ENCODE data around the gene LACRT.

The LACRT gene

GRCh38 chr12:54602661-54603060 lies 32.0 kb downstream of the LACRT start:
- no peak for DNase-seq (ENCODE audit: low read depth, low spot score)

- DNase-seq (ENCODE audit: low read depth, low spot score): no peak
Observed at GRCh38 chr12:54601841-54602240, 32.9 kb downstream of the LACRT start.

- DNase-seq (ENCODE audit: low read depth, low spot score): no peak
Observed at GRCh38 chr12:54598970-54599369, 35.7 kb downstream of the LACRT start.

DNA sequence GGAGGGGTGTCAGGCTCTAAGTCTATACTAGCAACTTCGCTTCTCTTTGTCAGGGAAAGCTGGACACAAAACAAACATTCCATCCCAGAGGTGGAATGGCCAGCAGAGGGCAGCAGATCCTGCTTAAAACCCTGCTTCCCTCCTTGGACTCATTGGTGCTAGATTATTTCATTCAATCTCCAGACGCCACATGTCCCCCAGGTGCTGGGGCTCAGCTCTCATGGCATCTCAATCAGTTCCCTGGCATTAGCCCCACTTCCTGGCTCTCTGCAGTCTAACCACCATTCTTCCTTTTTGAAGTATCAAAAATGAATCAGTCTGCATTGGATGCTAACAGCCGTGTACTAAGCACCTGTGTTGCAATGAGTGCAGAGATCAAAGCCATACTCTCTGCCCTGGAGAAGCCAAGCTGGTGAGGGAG lies 38.2 kb downstream of the LACRT start:
- DNase-seq (ENCODE audit: low read depth, low spot score): peak; percentile 88

DNA sequence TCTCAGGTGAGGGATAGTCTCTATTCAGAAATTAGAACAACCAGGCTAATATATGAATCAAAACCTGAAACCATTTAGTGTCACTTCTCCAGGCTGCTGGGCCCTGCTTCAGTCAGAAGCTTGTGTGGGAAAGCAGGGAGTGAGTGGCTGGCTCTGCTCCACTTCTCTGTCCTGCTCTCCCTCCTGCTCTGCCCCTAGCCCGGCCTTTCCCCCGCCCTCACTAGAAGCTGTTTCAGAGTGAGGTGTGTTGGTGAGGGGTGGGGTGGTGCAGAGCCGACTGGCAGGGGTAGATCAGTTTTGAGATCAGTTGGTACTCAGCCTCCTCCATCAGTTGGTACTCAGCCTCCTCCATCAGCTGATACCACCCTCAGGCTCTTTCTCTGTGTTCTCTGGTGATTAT lies 39.2 kb downstream of the LACRT start:
- DNase-seq (ENCODE audit: low read depth, low spot score): no peak

GRCh38 chr12:54593725-54594124 lies 41.0 kb downstream of the LACRT start:
- DNase-seq (ENCODE audit: low read depth, low spot score): no peak

DNA sequence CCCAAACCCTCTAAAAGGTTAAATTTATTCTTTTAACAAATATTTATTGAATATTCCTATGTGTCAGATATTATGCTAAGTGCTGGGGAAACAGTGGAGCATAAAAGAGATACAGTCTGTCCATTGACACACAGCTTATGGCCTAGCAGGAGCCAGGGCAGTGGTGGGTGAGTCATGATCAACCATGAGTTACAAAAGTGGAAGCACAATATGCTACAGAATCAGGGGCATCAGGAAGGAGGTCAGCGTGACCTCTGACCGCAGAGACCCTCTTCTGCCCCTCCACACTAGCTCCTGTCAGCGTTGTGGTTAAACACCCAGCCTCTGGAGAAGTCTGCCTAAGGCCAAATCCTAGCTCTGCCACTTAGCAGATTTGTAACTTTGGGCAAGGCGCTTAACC lies 41.6 kb downstream of the LACRT start:
- DNase-seq (ENCODE audit: low read depth, low spot score): no peak

GRCh38 chr12:54592316-54592715 lies 42.4 kb downstream of the LACRT start:
- no peak for DNase-seq (ENCODE audit: low read depth, low spot score)

DNA sequence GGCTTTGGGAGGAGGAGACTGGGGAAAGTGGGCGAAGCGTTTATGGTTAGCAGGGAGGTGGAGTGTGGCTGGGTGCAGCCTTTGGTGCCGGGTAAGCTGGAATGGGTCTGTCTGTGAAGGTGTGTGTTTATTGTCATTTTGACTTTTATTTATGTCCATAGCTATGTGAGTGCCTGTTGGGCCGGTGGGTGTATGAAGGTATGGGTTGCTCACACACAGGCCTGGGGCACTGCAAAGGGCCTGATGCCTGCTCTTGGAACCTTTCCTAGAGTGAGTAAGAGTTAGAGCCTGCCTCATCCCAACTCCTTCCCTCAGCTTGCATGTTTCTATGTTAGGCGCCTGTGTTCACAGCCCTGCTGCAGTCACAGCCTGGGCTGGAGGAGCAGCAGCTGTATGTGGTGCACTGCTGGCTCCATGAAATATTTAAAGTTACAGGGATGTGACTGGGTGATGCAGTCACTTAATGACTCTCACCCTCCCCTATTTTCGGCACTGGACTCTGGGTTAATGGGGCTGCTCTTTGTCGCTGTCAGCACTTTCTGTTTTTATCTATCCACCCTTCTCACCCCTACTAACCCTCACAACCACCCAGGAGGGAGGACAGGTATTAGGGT lies 43.6 kb downstream of the LACRT start:
- DNase-seq (ENCODE audit: low read depth, low spot score): no peak

- peak; percentile 63 for DNase-seq (ENCODE audit: low read depth, low spot score)
Observed at GRCh38 chr12:54589964-54590363, 44.7 kb downstream of the LACRT start.

GRCh38 chr12:54588890-54589267 lies 45.8 kb downstream of the LACRT start:
- no peak for DNase-seq (ENCODE audit: low read depth, low spot score)

DNA sequence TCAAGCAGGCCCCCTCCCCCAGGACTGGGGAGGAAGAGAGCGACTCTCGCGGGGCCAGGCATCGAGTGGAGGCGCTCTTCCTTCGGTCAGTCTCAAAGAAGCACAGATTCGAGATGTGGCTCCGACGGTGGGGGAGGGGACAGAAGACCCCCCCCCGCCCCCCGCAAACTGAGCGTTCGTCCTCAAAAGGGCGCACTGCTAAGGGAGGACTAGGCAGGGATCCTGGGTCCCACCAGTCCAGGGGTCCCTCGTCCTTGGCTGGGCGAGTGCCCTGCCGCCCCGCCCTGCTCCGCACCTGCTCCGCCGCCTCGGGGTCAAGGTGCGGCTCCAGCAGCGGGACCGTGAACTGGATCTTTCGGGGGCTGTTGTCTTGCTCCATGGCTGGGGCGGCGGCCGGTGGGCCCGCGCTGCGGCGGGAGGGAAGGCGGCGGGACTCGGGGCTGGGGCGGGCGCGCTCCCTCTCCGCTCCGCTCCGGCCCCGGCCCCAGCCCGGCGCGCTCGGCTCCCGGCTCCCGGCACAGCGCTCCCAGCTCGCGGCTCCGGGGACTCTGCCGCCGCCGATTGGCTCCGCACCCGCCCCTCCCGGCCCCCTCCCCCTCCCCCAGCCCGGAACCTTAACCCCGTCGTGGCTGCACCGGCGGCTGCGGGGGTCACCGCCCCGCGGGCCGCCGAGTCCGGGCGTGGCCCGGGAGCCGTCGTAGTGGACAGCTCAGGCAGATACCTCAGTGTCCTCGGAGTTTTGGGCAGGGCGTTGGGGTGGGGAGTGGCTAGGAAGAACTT lies 46.4 kb downstream of the LACRT start, which contains the start of gene PPP1R1A:
Gene PPP1R1A (minus strand): TSS at position 550 of the 780 bp plus-strand sequence. CDS start 171 bp downstream, at position 379.
- DNase-seq (ENCODE audit: low read depth, low spot score): no peak

- DNase-seq (ENCODE audit: low read depth, low spot score): no peak
Observed at GRCh38 chr12:54587315-54587873, 47.3 kb downstream of the LACRT start.

GRCh38 chr12:54586620-54587019 lies 48.1 kb downstream of the LACRT start:
- no peak for DNase-seq (ENCODE audit: low read depth, low spot score)

DNA sequence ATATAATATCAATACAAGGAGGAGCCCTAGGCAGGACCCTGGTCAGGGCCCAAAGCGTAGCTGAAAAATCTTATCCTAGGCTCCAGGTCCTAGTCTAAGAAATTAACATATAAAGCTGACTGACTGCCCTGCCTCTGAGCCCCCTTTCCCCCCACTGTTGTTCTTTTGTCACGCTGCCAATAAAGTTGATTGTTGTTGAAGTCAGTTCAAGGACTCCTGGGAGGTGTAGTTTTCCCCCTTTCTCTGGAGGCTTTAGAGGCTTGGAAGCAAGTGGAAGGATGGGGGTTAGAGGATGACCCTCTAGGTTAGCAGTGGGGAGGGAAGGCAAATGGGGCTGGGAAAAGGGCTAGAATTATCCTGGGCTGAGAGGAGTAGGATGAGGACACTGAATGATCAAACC lies 49.5 kb downstream of the LACRT start:
- DNase-seq (ENCODE audit: low read depth, low spot score): no peak

DNA sequence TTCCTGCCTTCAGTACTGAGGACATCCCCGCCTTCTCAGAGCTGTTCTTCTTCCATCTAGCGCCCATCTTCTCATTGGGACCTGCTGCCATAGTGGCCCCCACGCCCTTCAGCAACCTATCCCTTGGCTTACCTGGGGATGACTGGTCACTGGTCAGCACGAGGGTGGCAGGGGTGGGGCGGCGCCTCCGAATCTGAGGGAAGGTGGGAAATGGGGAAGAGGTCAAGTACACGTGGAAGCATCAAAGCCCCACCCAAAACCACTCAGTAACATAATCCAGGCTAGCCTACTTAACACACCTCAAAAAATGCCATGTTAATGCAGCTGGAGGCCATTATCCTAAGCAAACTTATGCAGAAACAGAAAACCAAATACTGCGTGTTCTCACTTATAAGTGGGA lies 50.6 kb downstream of the LACRT start:
- no peak for DNase-seq (ENCODE audit: low read depth, low spot score)

DNA sequence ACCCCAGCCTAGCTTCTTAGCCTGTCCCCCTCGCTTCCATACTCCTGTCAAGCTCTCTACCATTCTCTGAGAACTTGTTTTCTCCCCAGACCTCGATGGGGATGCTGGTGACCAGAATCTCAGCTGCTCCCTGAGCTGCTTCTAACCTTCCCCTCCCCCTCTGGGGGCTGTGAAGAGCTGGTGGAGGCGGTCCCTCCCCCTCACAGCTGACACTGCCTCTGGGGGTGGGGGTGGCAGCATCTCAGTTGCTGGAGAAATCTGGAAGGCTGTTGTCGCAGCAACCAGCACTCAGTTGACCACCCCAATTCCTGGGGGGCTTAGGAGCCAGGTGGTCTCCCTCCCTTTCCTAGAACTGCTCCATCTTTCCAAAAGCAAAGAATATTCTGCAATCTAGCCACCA lies 51.0 kb downstream of the LACRT start:
- no peak for DNase-seq (ENCODE audit: low read depth, low spot score)

- no peak for DNase-seq (ENCODE audit: low read depth, low spot score)
Observed at GRCh38 chr12:54581412-54581811, 53.3 kb downstream of the LACRT start.
